ENCODE results near the gene ZNF367.
A peak's percentile ranks its signal among the peaks of the same experiment; 100 is the strongest.

ZNF367 gene

DNA sequence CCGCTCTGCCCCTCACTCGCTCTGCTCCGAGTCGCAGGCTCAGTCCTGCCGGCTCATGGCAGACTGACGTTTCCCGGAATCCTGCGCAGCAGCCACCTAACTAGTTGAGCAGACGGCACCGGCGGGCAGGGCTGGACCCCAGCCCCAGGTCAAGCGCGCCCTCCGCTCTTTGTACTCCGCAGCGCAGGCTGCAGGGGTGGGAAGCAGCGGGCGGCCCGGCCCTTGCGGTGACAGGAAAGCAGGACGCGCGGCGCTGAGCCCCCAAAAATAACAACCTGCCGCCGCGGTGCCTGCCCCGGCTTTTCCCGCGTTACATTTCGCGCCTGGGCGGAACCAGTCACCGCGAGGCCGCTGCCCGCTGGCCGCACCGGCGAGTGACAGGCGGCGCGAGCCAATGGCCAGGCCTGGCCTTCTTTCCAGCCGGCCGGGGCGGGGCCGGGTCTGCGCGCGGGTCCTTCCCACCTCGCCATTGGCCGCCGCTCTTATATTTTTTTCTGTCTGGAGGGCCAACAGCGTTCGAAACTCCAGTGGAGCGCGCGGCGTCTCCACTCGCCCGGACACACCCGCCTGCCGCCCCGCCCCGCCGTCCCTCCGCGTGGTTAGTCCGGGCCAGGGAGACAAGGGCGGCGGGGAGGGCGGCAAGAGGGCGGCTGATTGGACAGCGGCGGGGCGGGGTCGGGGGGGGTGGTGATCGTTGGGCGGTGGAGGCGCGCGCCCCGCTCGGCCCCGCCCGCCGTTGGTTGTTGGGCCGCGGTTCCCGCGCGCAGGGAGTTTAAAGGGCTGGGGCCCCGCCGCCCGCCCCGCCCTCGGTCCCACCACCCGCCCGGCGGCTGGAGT is at the start of gene ZNF367:
Gene ZNF367, minus strand, starts transcription at position 288 of the 837 bp plus-strand sequence. CDS start 338 bp downstream, outside the sequence.
- DNase-seq (ENCODE audit: extremely low read depth in 1 of 2, low read depth in 1 of 2): peak; percentile 89 to 92

DNA sequence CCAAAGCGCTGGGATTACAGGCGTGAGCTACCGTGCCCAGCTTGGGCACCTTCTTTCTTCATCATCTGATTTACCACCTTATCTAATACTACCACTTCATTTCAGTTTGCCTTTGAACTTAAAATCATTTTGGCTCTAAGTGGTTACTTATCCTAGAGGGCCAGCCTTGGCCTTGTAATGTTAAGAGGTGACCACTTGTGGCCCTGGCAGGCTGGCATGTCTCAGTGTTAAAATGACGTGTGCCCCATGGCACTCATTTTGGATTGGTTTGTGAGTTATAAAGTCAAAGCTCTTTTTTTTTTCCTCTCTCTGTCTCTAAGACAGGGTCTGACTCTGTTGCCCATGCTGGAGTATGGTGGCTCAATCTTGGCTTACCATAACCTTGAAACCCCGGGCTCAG is 49.6 kb upstream of the ZNF367 start:
- DNase-seq (ENCODE audit: extremely low read depth in 1 of 2, low read depth in 1 of 2): no peak

GRCh38 chr9:96464426-96464825 is 46.3 kb upstream of the ZNF367 start:
- DNase-seq (ENCODE audit: extremely low read depth in 1 of 2, low read depth in 1 of 2): no peak

DNA sequence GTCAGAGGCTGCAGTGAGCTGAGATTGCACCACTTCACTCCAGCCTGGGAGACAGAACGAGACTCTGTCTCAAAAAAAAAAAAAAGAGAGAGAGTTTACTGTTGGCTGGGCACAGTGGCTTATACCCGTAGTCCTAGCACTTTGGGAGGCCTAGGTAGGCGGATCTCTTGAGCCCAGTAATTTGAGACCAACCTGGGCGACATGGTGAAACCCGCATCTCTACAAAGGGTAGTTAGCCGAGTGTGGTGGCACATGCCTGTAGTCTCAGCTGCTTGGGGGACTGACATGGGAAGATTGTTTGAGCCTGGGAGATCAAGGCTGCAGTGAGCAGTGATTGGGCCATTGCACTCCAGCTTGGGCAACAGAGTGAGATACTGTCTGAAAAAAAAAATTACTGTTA is 44.4 kb upstream of the ZNF367 start:
- DNase-seq (ENCODE audit: extremely low read depth in 1 of 2, low read depth in 1 of 2): no peak

DNA sequence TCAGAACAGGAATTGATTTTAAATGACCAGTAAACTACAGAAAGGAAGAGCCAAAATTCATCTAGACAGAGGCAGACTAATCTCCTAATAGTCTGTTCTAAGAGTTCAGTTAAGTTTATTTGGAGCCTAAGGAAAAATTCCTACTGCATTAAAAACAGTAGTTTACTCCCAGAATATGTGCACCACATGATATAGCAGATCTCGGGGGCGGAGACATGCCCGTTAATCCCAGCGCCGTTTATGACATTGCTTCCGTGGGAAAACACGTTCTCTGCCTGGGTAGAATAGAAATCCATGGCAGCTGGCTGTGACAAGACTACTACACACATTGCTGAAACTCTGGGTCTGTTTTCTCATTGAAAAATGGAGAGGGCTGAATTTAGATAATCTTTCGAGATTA is 43.2 kb upstream of the ZNF367 start:
- no peak for DNase-seq (ENCODE audit: extremely low read depth in 1 of 2, low read depth in 1 of 2)

GRCh38 chr9:96460882-96461281 is 42.7 kb upstream of the ZNF367 start:
- no peak for DNase-seq (ENCODE audit: extremely low read depth in 1 of 2, low read depth in 1 of 2)

DNA sequence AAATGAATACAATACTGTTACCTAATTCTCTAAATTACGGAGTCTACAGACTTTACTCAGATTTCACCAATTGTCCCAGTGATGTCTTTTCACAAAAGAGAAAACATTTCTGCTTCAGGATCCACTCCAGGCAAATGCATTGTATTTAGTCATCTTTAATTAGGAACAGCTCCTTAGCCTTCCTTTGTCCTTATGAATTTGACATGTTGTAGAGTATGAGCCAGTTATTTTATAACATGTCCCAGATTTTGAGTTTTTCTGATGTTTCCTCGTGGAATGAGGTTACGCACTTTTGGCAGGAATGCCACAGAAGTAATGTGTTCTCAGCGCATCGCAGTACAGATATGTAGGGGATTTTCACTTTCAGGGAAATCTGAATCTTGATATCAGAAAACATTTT is 42.3 kb upstream of the ZNF367 start:
- DNase-seq (ENCODE audit: extremely low read depth in 1 of 2, low read depth in 1 of 2): no peak

DNA sequence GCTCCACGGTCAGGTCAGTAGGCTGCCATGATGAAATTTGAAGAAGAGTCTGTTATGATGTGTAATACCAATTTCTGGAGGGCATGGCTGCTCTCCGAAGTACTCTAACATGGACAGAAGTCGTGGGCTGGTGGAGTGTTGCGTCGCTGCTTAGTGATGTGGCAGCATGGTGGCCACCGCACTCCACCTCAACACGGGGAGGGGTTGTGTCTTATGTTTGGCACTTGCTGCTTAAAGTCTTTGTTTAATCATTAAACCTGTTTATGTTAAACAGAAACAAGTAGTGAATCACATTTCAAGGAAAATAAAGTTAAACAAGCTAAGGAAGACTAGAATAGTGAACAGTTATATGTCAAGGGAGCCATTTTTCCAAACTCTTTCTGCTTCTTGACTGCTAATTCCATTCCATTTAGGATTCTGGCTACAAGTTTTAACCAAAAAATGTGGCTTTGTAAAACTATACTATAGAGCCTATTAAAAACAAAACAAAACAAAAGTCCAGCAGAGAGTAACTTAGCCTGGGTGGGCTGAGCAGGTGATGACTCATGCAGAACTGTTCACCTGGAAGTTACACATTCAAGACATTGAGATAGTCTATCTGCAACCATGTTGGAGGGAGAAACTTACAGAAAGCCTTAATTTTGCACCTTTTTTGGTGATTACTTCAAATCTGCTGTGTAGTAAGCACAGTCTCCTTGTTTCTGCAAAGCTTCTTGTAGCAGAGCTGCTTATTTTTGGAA is 41.3 kb upstream of the ZNF367 start:
- no peak for DNase-seq (ENCODE audit: extremely low read depth in 1 of 2, low read depth in 1 of 2)

- no peak for DNase-seq (ENCODE audit: extremely low read depth in 1 of 2, low read depth in 1 of 2)
Measured at GRCh38 chr9:96458226-96458625, 40.1 kb upstream of the ZNF367 start.

GRCh38 chr9:96457266-96457665 is 39.1 kb upstream of the ZNF367 start:
- no peak for DNase-seq (ENCODE audit: extremely low read depth in 1 of 2, low read depth in 1 of 2)

GRCh38 chr9:96453625-96454024 is 35.5 kb upstream of the ZNF367 start:
- no peak for DNase-seq (ENCODE audit: extremely low read depth in 1 of 2, low read depth in 1 of 2)

GRCh38 chr9:96450613-96451528 is 32.7 kb upstream of the ZNF367 start:
- DNase-seq (ENCODE audit: extremely low read depth in 1 of 2, low read depth in 1 of 2): no peak

- peak; percentile 91 to 95 for DNase-seq (ENCODE audit: extremely low read depth in 1 of 2, low read depth in 1 of 2)
Measured at GRCh38 chr9:96449845-96450612, 31.9 kb upstream of the ZNF367 start, which contains the start of gene HABP4. Gene HABP4 (plus strand): TSS chr9:96450169. CDS start chr9:96450280, 111 bp downstream.

DNA sequence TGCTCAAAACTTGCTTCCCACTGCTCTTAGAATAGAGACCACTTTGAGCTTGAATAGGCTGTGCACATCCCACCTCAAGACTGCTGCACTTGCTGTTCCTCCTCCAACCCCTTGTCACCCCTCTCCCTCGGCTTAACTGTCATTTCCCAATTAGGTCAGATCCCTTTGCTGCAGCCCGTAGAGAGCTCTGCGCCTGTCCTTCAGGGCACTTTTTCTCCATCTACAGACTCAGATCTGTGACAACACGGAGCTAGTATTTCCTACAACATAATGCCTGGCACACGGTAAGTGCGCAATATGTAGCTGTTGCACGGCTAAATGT is 31.3 kb upstream of the ZNF367 start:
- DNase-seq (ENCODE audit: extremely low read depth in 1 of 2, low read depth in 1 of 2): no peak

GRCh38 chr9:96448546-96449170 is 30.5 kb upstream of the ZNF367 start:
- DNase-seq (ENCODE audit: extremely low read depth in 1 of 2, low read depth in 1 of 2): no peak

DNA sequence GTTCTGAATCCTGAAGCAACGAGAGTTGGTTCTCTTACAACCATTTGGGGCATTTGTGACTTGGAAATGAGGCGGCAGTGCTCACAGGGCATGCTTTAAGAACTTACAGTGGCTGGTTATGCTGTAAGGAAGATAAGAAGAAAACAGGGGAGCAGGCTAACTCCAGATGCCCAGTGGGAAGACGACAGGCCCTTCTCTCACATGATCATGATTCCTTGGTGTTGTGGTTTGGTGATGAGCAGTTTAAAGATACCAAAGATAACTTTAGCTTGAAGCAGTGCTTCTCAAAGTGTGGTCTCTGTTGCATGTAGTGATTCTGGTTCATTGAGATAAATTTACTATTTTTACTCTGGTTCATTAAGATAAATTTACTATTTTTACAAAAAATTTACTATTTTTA is 29.2 kb upstream of the ZNF367 start:
- DNase-seq (ENCODE audit: extremely low read depth in 1 of 2, low read depth in 1 of 2): no peak

- DNase-seq (ENCODE audit: extremely low read depth in 1 of 2, low read depth in 1 of 2): no peak
Measured at GRCh38 chr9:96442491-96442890, 24.3 kb upstream of the ZNF367 start.

GRCh38 chr9:96441798-96442445 is 23.8 kb upstream of the ZNF367 start:
- no peak for DNase-seq (ENCODE audit: extremely low read depth in 1 of 2, low read depth in 1 of 2)

GRCh38 chr9:96440671-96441199 is 22.6 kb upstream of the ZNF367 start:
- DNase-seq (ENCODE audit: extremely low read depth in 1 of 2, low read depth in 1 of 2): no peak

All from stimulated activated CD8-positive, alpha-beta memory T cell treated with anti-CD3 and anti-CD28 coated beads, Interleukin-7, amount 100 ng/mL, for 48 hours (primary cell).